ENCODE data around the gene GBX2.
A peak's percentile ranks its signal among the peaks of the same experiment; 100 is the strongest.

GBX2 gene

GRCh38 chr2:236160366-236161081 is 7.7 kb downstream of the GBX2 start:
- H3K4me1 ChIP-seq (ENCODE audit: insufficient read depth, low read length), result peaks cover 29% of the 10 kb centered on the region
- no peak overlapping the region; the same call in 1 of the 2 replicates for H3K27ac ChIP-seq (ENCODE audit: low read depth, low read length)
- no peak overlapping the region for H3K4me3 ChIP-seq (ENCODE audit: low read length)
- peaks cover 6% of the 10 kb centered on the region; the same call in 1 of the 2 replicates for H3K36me3 ChIP-seq (ENCODE audit: insufficient read depth, low read length)
- WGBS, result 40% methylated on average over 21 of the region's 22 CpGs
- H3K27me3 ChIP-seq (ENCODE audit: insufficient read depth, low read length), result peaks cover 99% of the 10 kb centered on the region
- H3K9me3 ChIP-seq (ENCODE audit: insufficient read depth, low read depth, low read length), result no peaks in the 10 kb centered on the region
- H3K9ac ChIP-seq (ENCODE audit: low read depth, low read length), result no peak overlapping the region

- WGBS, result 3% methylated on average over 33 of the region's 33 CpGs
- Histone ChIP-seq H3K36me3 (ENCODE audit: insufficient read depth, low read length) (no peaks in the 10 kb centered on the region), H3K27ac (ENCODE audit: low read depth, low read length) (peak overlapping the region; percentile 76; the same call in 1 of the 2 replicates)
These were observed 8.4 kb downstream of the GBX2 start for GRCh38 chr2:236159778-236160170.

GRCh38 chr2:236158969-236159777 is 9.0 kb downstream of the GBX2 start:
- Histone ChIP-seq H3K9me3 (ENCODE audit: insufficient read depth, low read depth, low read length) (no peaks in the 10 kb centered on the region), H3K27ac (ENCODE audit: low read depth, low read length) (peak overlapping the region; percentile 76; the same call in 1 of the 2 replicates), H3K4me1 (ENCODE audit: insufficient read depth, low read length) (peaks cover 27% of the 10 kb centered on the region), H3K36me3 (ENCODE audit: insufficient read depth, low read length) (no peaks in the 10 kb centered on the region), H3K4me3 (ENCODE audit: low read length) (peak overlapping the region; percentile 29), H3K9ac (ENCODE audit: low read depth, low read length) (peak overlapping the region; percentile 1; the same call in 1 of the 2 replicates), H3K27me3 (ENCODE audit: insufficient read depth, low read length) (peaks cover 99% of the 10 kb centered on the region)
- 2% methylated on average over 45 of the region's 45 CpGs for WGBS

More at GRCh38 chr2:236159778-236160170, 8.4 kb downstream of the GBX2 start:
- H3K9ac ChIP-seq (ENCODE audit: low read depth, low read length), result no peak overlapping the region
- no peaks in the 10 kb centered on the region for H3K9me3 ChIP-seq (ENCODE audit: insufficient read depth, low read depth, low read length)
- H3K4me3 ChIP-seq (ENCODE audit: low read length), result no peak overlapping the region
- peaks cover 99% of the 10 kb centered on the region for H3K27me3 ChIP-seq (ENCODE audit: insufficient read depth, low read length)
- H3K4me1 ChIP-seq (ENCODE audit: insufficient read depth, low read length), result peaks cover 28% of the 10 kb centered on the region

- peaks cover 92% of the 10 kb centered on the region for H3K27me3 ChIP-seq (ENCODE audit: insufficient read depth, low read length)
- no peak overlapping the region for H3K4me3 ChIP-seq (ENCODE audit: low read length)
- H3K9ac ChIP-seq (ENCODE audit: low read depth, low read length), result no peak overlapping the region
- H3K9me3 ChIP-seq (ENCODE audit: insufficient read depth, low read depth, low read length), result 0 out of 2 replicates have a peak, but pooled peaks cover 3% of the 10 kb centered on the region
- 91% methylated on average over 10 of the region's 10 CpGs for WGBS
- H3K27ac ChIP-seq (ENCODE audit: low read depth, low read length), result no peak overlapping the region
- peaks cover 26% of the 10 kb centered on the region for H3K4me1 ChIP-seq (ENCODE audit: insufficient read depth, low read length)
- no peaks in the 10 kb centered on the region for H3K36me3 ChIP-seq (ENCODE audit: insufficient read depth, low read length)
These were observed 10.2 kb downstream of the GBX2 start for GRCh38 chr2:236157815-236158498.

- Histone ChIP-seq H3K27me3 (ENCODE audit: insufficient read depth, low read length) (peaks cover 86% of the 10 kb centered on the region), H3K27ac (ENCODE audit: low read depth, low read length) (no peak overlapping the region)
- 94% methylated on average over 5 of the region's 6 CpGs for WGBS
These were observed 10.8 kb downstream of the GBX2 start for GRCh38 chr2:236157366-236157765.

GRCh38 chr2:236156860-236157194 is 11.4 kb downstream of the GBX2 start:
- Histone ChIP-seq H3K27ac (ENCODE audit: low read depth, low read length) (no peak overlapping the region), H3K27me3 (ENCODE audit: insufficient read depth, low read length) (peaks cover 81% of the 10 kb centered on the region), H3K9me3 (ENCODE audit: insufficient read depth, low read depth, low read length) (0 out of 2 replicates have a peak, but pooled peaks cover 8% of the 10 kb centered on the region), H3K4me1 (ENCODE audit: insufficient read depth, low read length) (peaks cover 15% of the 10 kb centered on the region), H3K36me3 (ENCODE audit: insufficient read depth, low read length) (no peaks in the 10 kb centered on the region), H3K9ac (ENCODE audit: low read depth, low read length) (no peak overlapping the region), H3K4me3 (ENCODE audit: low read length) (no peak overlapping the region)
- 89% methylated on average over 6 of the region's 7 CpGs for WGBS

More at GRCh38 chr2:236157366-236157765, 10.8 kb downstream of the GBX2 start:
- Histone ChIP-seq H3K4me1 (ENCODE audit: insufficient read depth, low read length) (peaks cover 20% of the 10 kb centered on the region), H3K36me3 (ENCODE audit: insufficient read depth, low read length) (no peaks in the 10 kb centered on the region), H3K4me3 (ENCODE audit: low read length) (no peak overlapping the region), H3K9me3 (ENCODE audit: insufficient read depth, low read depth, low read length) (0 out of 2 replicates have a peak, but pooled peaks cover 8% of the 10 kb centered on the region), H3K9ac (ENCODE audit: low read depth, low read length) (no peak overlapping the region)

- Histone ChIP-seq H3K27me3 (ENCODE audit: insufficient read depth, low read length) (peaks cover 75% of the 10 kb centered on the region), H3K9me3 (ENCODE audit: insufficient read depth, low read depth, low read length) (0 out of 2 replicates have a peak, but pooled peaks cover 8% of the 10 kb centered on the region), H3K4me1 (ENCODE audit: insufficient read depth, low read length) (peaks cover 10% of the 10 kb centered on the region), H3K27ac (ENCODE audit: low read depth, low read length) (no peak overlapping the region), H3K4me3 (ENCODE audit: low read length) (no peak overlapping the region), H3K9ac (ENCODE audit: low read depth, low read length) (no peak overlapping the region), H3K36me3 (ENCODE audit: insufficient read depth, low read length) (no peaks in the 10 kb centered on the region)
- WGBS, result 90% methylated on average over 16 of the region's 16 CpGs
These were observed 11.9 kb downstream of the GBX2 start for GRCh38 chr2:236156095-236156859.

- Histone ChIP-seq H3K9me3 (ENCODE audit: insufficient read depth, low read depth, low read length) (0 out of 2 replicates have a peak, but pooled peaks cover 8% of the 10 kb centered on the region), H3K9ac (ENCODE audit: low read depth, low read length) (no peak overlapping the region), H3K4me3 (ENCODE audit: low read length) (no peak overlapping the region), H3K4me1 (ENCODE audit: insufficient read depth, low read length) (peaks cover 7% of the 10 kb centered on the region), H3K36me3 (ENCODE audit: insufficient read depth, low read length) (no peaks in the 10 kb centered on the region), H3K27me3 (ENCODE audit: insufficient read depth, low read length) (peaks cover 67% of the 10 kb centered on the region), H3K27ac (ENCODE audit: low read depth, low read length) (no peak overlapping the region)
- 93% methylated on average over 3 of the region's 3 CpGs for WGBS
These were observed 12.8 kb downstream of the GBX2 start for GRCh38 chr2:236155406-236155805.

GRCh38 chr2:236146436-236146835 is 21.8 kb downstream of the GBX2 start:
- Histone ChIP-seq H3K9me3 (ENCODE audit: insufficient read depth, low read depth, low read length) (no peaks in the 10 kb centered on the region), H3K9ac (ENCODE audit: low read depth, low read length) (no peak overlapping the region), H3K4me1 (ENCODE audit: insufficient read depth, low read length) (peaks cover 7% of the 10 kb centered on the region; the same call in 1 of the 2 replicates), H3K27ac (ENCODE audit: low read depth, low read length) (no peak overlapping the region), H3K36me3 (ENCODE audit: insufficient read depth, low read length) (no peaks in the 10 kb centered on the region), H3K4me3 (ENCODE audit: low read length) (no peak overlapping the region), H3K27me3 (ENCODE audit: insufficient read depth, low read length) (peaks cover 28% of the 10 kb centered on the region)
- WGBS, result 95% methylated on average over 6 of the region's 7 CpGs

- H3K9ac ChIP-seq (ENCODE audit: low read depth, low read length), result no peak overlapping the region
- H3K4me1 ChIP-seq (ENCODE audit: insufficient read depth, low read length), result peaks cover 7% of the 10 kb centered on the region; the same call in 1 of the 2 replicates
- H3K36me3 ChIP-seq (ENCODE audit: insufficient read depth, low read length), result no peaks in the 10 kb centered on the region
- 96% methylated on average over 10 of the region's 10 CpGs for WGBS
- H3K27ac ChIP-seq (ENCODE audit: low read depth, low read length), result no peak overlapping the region
- H3K4me3 ChIP-seq (ENCODE audit: low read length), result no peak overlapping the region
- H3K27me3 ChIP-seq (ENCODE audit: insufficient read depth, low read length), result peaks cover 24% of the 10 kb centered on the region
- H3K9me3 ChIP-seq (ENCODE audit: insufficient read depth, low read depth, low read length), result no peaks in the 10 kb centered on the region
These were observed 24.4 kb downstream of the GBX2 start for GRCh38 chr2:236143811-236144210.
